ENCODE measurements around the gene POLD1. TPM values are rescaled to one million over a fixed set of nuclear protein-coding genes. Genes with fewer than 3 reads are reported as not detected.
"Not testable (repeated sequence)": the region's sequence is repeated elsewhere in the genome, so short reads cannot be mapped to it uniquely, and the experiment has no call there.

Gene POLD1
- total RNA-seq, 2 donors from 2014 or later, result 146 to 202 TPM

DNA sequence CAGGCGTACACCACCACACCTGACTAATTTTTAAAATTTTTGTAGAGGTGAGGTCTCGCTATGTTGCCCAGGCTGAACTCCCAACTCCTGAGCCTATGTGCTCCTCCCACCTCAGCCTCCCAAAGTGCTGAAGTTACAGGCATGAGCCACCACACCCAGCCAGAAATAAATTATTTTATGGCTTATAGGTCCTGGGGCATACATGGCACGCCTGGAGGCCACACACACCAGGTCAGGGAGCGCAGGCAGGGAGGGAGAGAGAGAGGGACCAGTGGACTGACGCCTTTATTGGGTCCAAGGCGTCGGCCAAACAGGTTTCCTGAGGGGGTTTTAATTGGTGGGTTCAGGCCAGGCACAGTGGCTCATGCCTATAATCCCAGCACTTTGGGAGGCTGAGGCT is 41.4 kb downstream of the POLD1 start:
- Mint-ChIP-seq H3K4me1 (no peaks in the 10 kb centered on the region), H3K9me3 (no peaks in the 10 kb centered on the region), H3K27me3 (peaks cover 11% of the 10 kb centered on the region), H3K4me3 (no peak overlapping the region), H3K27ac (no peak overlapping the region), H3K36me3 (ENCODE audit: low read depth) (no peaks in the 10 kb centered on the region)
- ATAC-seq (replicated peaks), result no peak

DNA sequence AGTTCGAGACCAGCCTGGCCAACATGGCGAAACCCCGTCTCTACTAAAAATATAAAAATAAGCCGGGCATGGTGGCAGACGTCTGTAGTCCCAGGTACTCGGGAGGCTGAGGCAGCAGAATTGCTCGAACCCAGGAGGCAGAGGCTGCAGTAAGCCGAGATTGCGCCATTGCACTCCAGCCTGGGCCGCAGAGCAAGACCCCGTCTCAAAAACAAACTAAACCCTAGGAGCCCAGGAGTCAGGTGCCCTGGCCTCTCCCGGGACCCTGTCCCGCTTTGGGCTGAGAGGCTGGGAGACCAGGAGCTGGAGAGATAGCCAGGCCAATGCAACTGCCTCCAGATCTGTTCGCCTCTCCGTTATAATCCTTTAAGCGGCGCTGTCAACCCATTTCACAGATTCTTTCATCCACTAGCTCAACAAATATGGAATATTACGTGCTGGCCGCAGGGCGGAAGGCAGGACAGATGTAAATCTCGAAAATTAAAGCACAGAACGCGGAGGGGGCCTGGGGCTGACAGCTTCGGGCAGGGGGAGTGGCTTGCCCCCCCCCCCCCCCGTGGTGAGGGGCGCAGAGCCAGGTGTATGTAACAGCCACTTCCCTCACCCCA is 43.3 kb downstream of the POLD1 start:
- Mint-ChIP-seq H3K4me3 (peak overlapping the region; percentile 27), H3K9me3 (no peaks in the 10 kb centered on the region), H3K4me1 (peaks cover 3% of the 10 kb centered on the region), H3K27ac (no peak overlapping the region), H3K27me3 (peaks cover 4% of the 10 kb centered on the region), H3K36me3 (ENCODE audit: low read depth) (no peaks in the 10 kb centered on the region)
- ATAC-seq (replicated peaks), result no peak

DNA sequence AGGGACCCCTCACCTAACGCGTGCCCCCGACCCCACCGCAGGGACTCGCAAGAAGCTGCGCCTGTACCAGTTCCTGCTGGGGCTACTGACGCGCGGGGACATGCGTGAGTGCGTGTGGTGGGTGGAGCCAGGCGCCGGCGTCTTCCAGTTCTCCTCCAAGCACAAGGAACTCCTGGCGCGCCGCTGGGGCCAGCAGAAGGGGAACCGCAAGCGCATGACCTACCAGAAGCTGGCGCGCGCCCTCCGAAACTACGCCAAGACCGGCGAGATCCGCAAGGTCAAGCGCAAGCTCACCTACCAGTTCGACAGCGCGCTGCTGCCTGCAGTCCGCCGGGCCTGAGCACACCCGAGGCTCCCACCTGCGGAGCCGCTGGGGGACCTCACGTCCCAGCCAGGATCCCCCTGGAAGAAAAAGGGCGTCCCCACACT is 43.9 kb downstream of the POLD1 start:
- H3K4me1 Mint-ChIP-seq, result peaks cover 3% of the 10 kb centered on the region
- H3K27ac Mint-ChIP-seq, result no peak overlapping the region
- peak overlapping the region; percentile 27 for H3K4me3 Mint-ChIP-seq
- H3K36me3 Mint-ChIP-seq (ENCODE audit: low read depth), result no peaks in the 10 kb centered on the region
- H3K27me3 Mint-ChIP-seq, result peaks cover 6% of the 10 kb centered on the region
- H3K9me3 Mint-ChIP-seq, result no peaks in the 10 kb centered on the region
- ATAC-seq (replicated peaks), result no peak

GRCh38 chr19:50428772-50429463 is 44.8 kb downstream of the POLD1 start:
- no peaks in the 10 kb centered on the region for H3K36me3 Mint-ChIP-seq (ENCODE audit: low read depth)
- no peaks in the 10 kb centered on the region for H3K9me3 Mint-ChIP-seq
- no peak for ATAC-seq (replicated peaks)
- peaks cover 3% of the 10 kb centered on the region for H3K4me1 Mint-ChIP-seq
- peak overlapping the region; percentile 25 for H3K4me3 Mint-ChIP-seq
- H3K27me3 Mint-ChIP-seq, result peaks cover 9% of the 10 kb centered on the region
- no peak overlapping the region for H3K27ac Mint-ChIP-seq

GRCh38 chr19:50430888-50431342 is 46.8 kb downstream of the POLD1 start:
- peaks cover 3% of the 10 kb centered on the region for H3K4me1 Mint-ChIP-seq
- H3K27ac Mint-ChIP-seq, result peak overlapping the region; percentile 82
- no peak for ATAC-seq (replicated peaks)
- peaks cover 13% of the 10 kb centered on the region for H3K27me3 Mint-ChIP-seq
- peak overlapping the region; percentile 87 for H3K4me3 Mint-ChIP-seq
- H3K9me3 Mint-ChIP-seq, result no peaks in the 10 kb centered on the region
- no peaks in the 10 kb centered on the region for H3K36me3 Mint-ChIP-seq (ENCODE audit: low read depth)

DNA sequence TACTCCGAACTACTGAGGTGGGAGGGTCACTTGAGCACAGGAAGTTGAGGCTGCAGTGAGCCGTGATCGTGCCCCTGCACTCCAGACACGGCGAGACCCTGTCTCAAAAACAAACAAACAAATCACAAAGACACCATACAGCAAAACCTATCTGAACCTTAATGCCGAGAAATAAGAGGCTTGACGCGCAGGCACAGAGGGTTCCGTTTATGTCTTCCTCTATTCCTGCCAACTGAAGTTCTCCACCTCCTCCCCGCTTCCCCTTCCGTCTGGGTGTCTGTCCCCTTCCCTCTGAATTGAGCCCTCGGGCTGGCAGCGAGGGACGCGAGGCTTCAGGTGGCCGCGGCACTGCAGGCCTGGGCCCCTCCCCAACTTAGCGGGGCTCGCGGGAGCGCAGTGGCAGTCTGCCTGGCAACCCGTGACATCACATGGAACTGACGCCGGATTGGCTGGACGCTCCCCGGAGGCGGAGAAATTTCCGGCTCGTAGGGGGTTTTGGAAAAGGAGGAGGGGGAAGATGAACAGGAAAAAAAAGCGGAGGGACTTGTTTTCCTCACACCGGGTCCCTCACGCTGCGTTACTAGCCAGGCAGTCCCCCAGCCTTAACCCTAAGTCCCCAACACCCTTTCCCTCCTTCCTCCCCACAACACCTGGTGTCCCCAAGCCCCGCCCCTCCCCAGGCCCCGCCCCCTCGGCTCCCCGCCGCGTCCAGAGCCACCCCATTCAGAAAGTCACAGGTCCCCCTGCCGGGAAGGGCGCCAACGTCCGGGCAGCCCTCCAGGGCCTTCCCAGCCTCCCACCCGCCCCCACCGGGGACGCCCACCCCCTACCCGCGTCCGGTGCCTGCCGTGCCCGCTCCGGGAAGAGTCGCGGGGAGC is 47.4 kb downstream of the POLD1 start:
- ATAC-seq (replicated peaks), result peak; percentile 98
- Mint-ChIP-seq H3K36me3 (ENCODE audit: low read depth) (no peaks in the 10 kb centered on the region), H3K27me3 (peaks cover 13% of the 10 kb centered on the region), H3K4me3 (peak overlapping the region; percentile 87), H3K4me1 (peaks cover 3% of the 10 kb centered on the region), H3K9me3 (no peaks in the 10 kb centered on the region), H3K27ac (peak overlapping the region; percentile 82)

GRCh38 chr19:50432221-50433028 is 48.3 kb downstream of the POLD1 start, which contains the start of gene MYBPC2:
MYBPC2 (plus strand) TSS chr19:50432892; CDS start chr19:50432954, 62 bp downstream.
- H3K9me3 Mint-ChIP-seq, result no peaks in the 10 kb centered on the region
- ATAC-seq (replicated peaks), result no peak
- peak within 1 kb of the TSS; percentile 87 for H3K4me3 Mint-ChIP-seq
- peak within 1 kb of the TSS; percentile 82 for H3K27ac Mint-ChIP-seq
- H3K4me1 Mint-ChIP-seq, result peaks cover 3% of the 10 kb centered on the region
- H3K27me3 Mint-ChIP-seq, result peaks cover 17% of the 10 kb centered on the region
- no peaks in the 10 kb centered on the region for H3K36me3 Mint-ChIP-seq (ENCODE audit: low read depth)

DNA sequence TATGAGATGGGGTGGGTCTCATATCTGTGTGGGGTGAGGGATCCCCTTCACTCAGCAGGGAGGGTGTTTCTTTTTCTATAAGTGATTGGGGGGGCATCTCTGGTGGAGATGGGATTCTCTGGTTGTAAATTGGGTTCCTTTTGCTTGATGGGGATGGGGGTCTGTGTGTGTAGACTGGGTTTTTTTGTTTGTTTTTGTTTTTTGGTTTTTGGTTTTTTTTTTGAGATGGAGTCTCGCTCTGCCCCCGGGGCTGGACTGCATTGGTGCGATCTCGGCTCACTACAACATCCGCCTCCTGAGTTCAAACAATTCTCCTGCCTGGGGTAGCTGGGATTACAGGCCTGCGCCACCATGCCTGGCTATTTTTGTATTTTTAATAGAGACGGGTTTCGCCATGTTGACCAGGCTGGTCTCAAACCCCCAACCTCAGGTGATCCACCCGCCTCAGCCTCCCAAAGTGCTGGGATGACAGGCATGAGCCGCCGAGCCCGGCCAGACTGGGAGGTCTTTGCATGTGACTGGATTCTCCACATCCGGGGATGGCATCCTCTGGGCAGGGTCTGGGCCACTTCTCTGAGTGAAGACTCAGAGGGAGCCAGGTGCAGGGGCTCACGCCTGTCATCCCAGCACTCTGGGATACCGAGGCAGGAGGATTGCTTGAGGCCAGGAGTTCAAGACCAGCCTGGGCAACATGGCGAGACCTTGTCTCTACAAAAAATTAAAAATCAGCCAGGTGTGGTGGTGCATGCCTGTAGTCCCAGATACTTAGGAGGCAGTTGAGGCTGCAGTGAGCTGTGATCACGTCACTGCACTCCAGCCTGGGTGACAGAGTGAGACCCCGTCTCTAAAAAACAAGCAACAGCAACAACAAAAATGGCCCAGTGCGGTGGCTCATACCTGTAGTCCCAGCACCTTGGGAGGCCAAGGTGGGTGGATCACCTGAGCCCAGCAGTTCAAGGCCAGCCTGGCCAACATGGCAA is 49.3 kb downstream of the POLD1 start:
- Mint-ChIP-seq H3K4me1 (peaks cover 3% of the 10 kb centered on the region), H3K36me3 (ENCODE audit: low read depth) (no peaks in the 10 kb centered on the region), H3K4me3 (peak overlapping the region; percentile 87), H3K27me3 (peaks cover 21% of the 10 kb centered on the region), H3K27ac (no peak overlapping the region), H3K9me3 (no peaks in the 10 kb centered on the region)
- ATAC-seq (replicated peaks), result no peak

DNA sequence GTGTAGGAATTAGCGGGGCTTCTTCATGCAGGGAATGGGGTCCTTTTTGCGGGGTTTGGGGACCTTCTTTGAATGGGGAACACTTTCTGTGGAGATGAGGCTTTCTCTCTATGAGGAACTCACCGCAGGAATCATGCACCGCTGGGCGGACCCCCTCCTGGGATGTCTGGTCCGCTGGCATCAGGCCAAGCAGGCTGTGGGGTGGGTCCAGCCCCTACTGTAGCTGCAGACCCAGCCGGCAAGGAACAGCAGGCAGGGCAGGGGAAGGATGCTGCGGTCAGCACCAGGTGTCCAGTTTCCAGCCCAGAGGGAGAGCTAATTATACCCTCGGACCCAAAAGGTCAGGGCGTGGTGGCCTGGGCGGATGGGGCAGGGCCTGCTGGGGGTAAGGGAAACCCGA is 50.4 kb downstream of the POLD1 start:
- H3K36me3 Mint-ChIP-seq (ENCODE audit: low read depth), result no peaks in the 10 kb centered on the region
- ATAC-seq (replicated peaks), result no peak
- no peaks in the 10 kb centered on the region for H3K9me3 Mint-ChIP-seq

DNA sequence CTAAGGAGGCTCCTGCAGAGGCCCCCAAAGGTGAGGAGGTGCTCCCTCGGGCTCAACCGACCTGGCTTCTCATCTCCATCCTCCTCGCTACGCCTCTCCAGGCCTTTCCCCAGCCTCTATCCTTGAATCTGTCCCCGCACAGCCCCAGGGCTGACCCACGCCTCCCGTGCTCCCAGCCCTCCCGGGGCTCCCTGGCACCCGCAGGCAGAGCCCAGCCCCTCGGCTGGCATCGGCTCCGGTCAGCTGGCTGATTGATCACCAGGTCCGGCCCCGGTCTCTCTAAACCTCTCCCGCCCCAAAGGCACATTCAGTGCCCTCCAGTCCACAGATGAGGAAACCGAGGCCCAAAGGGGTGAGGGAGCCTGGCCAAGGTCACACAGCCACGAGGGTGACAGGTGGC is 51.1 kb downstream of the POLD1 start:
- H3K27me3 Mint-ChIP-seq, result peaks cover 30% of the 10 kb centered on the region
- no peak overlapping the region for H3K27ac Mint-ChIP-seq
- no peaks in the 10 kb centered on the region for H3K9me3 Mint-ChIP-seq
- H3K36me3 Mint-ChIP-seq (ENCODE audit: low read depth), result no peaks in the 10 kb centered on the region
- no peak overlapping the region for H3K4me3 Mint-ChIP-seq
- no peak for ATAC-seq (replicated peaks)
- peaks cover 3% of the 10 kb centered on the region for H3K4me1 Mint-ChIP-seq

More for the DNA sequence above, 50.4 kb downstream of the POLD1 start:
- Mint-ChIP-seq H3K4me1 (peaks cover 3% of the 10 kb centered on the region), H3K27ac (no peak overlapping the region), H3K27me3 (peaks cover 26% of the 10 kb centered on the region), H3K4me3 (no peak overlapping the region)

GRCh38 chr19:50435627-50436026 is 51.5 kb downstream of the POLD1 start:
- H3K27me3 Mint-ChIP-seq, result peaks cover 30% of the 10 kb centered on the region

GRCh38 chr19:50437862-50438449 is 53.8 kb downstream of the POLD1 start:
- Mint-ChIP-seq H3K36me3 (ENCODE audit: low read depth) (no peaks in the 10 kb centered on the region), H3K4me1 (no peaks in the 10 kb centered on the region), H3K27me3 (peaks cover 29% of the 10 kb centered on the region), H3K27ac (no peak overlapping the region), H3K9me3 (no peaks in the 10 kb centered on the region), H3K4me3 (no peak overlapping the region)
- no peak for ATAC-seq (replicated peaks)

More at GRCh38 chr19:50435627-50436026, 51.5 kb downstream of the POLD1 start:
- Mint-ChIP-seq H3K4me3 (no peak overlapping the region), H3K27ac (no peak overlapping the region), H3K36me3 (ENCODE audit: low read depth) (no peaks in the 10 kb centered on the region), H3K4me1 (peaks cover 3% of the 10 kb centered on the region), H3K9me3 (no peaks in the 10 kb centered on the region)
- no peak for ATAC-seq (replicated peaks)

GRCh38 chr19:50439130-50439529 is 55.0 kb downstream of the POLD1 start:
- ATAC-seq (replicated peaks); H3K4me3 Mint-ChIP-seq; H3K4me1 Mint-ChIP-seq; H3K27ac Mint-ChIP-seq; H3K36me3 Mint-ChIP-seq (ENCODE audit: low read depth); H3K9me3 Mint-ChIP-seq: not testable (repeated sequence)
- H3K27me3 Mint-ChIP-seq, result peaks cover 32% of the 10 kb centered on the region

Data from activated T-helper 17 cell treated with anti-CD3 and anti-CD28 coated beads, Interleukin-2, amount 50 U/mL, for 72 hours (primary cell).